ENCODE results near the gene TMED3. TPM values are rescaled to one million over a fixed set of nuclear protein-coding genes. Genes with fewer than 3 reads are reported as not detected.

Gene TMED3
- total RNA-seq = 10 to 100 TPM; 37.9 to 40.9 TPM

DNA sequence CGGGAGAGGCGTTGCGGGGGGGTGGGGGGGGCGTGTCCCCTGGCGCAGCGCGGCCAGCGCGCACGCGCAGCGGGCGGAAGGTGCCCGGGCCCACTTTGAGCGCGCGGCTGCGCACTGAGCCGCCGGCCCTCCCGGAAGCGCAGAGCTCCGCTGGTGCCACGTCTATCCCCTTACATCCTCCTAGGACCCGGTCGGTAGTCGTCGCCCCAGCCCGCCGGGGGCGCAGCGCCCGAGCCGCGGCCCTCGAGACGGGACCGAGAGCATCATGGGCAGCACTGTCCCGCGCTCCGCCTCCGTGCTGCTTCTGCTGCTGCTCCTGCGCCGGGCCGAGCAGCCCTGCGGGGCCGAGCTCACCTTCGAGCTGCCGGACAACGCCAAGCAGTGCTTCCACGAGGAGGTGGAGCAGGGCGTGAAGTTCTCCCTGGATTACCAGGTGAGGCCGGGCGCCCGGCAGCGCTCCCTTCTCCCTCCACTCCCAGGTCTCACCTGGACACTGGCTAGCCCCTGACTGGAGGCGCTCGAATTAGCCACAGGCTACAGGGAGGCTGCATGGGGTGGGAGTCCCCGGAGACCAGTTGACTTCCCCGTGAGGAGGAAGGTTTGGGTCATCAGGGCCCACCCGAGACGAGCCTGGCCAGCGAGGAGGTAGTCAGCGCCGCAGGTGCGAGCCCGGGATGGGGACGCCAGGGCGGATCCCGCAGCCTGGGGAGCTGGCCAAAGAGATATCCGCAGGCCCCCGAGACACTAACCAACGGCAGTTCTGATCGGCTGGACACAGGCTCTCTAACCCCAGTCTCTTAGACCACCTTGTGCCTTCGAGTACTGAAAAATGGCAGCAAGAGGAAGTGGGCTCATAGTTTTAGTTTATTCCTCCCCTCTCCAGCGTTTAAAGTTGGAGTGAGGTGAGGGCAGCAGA is at the start of gene TMED3:
TMED3 (plus strand) TSS at position 128 of the 916 bp plus-strand sequence; CDS start at position 266, 138 bp downstream.
- ATAC-seq (peak; percentile 95 to 99), DNase-seq (ENCODE audit: low spot score in 2 of 2) (peak; percentile 82 to 87)
- Mint-ChIP-seq H3K9me3 (no peaks in the 10 kb centered on the region), H3K27ac (peak within 1 kb of the TSS; percentile 86 to 88), H3K36me3 (peaks cover 32 to 36% of the 10 kb centered on the region in 2 donors)

DNA sequence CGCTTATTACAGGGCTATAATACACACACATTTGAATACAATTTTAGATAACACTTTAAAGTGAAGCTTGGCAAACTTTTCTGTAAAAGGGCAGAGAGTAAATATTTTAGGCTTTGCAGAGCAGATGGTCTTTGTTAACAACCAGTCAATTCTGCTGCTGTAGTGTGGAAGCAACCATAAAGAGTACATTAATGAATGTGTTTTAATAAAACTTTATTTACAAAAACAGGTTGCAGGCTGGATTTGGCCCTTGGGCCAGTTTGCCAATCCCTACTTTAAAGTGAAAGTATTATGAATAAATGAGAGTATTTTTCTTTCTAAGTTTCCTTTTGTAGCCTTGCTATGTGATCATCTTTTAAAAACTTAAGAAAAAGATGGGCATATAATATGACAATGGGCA is 49.1 kb upstream of the TMED3 start:
- no peak for DNase-seq (ENCODE audit: low spot score in 2 of 2)
- no peak for ATAC-seq
- H3K27ac Mint-ChIP-seq = no peak overlapping the region
- no peaks in the 10 kb centered on the region for H3K36me3 Mint-ChIP-seq
- peaks cover 0 to 7% of the 10 kb centered on the region in 2 donors for H3K9me3 Mint-ChIP-seq

DNA sequence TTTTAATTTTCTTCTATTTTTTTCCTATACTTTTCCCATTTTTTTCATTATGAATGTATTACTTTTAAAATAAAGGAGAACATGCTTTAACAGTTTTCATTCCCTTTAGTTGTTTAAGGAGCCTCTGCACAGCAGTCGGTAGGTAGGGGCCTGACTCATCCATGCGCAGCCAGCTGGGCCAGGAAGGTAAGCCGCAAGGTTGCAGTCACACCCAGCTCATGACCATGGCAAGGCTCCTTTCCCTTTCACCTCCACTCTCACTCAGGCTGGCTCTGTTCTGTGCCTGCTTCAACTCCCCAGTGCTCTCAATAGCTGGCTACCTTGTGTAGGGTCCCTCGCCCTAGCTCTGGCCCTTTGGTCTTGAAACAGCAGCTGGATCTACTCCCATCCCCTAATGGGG is 45.7 kb upstream of the TMED3 start:
- H3K27ac Mint-ChIP-seq = no peak overlapping the region

DNA sequence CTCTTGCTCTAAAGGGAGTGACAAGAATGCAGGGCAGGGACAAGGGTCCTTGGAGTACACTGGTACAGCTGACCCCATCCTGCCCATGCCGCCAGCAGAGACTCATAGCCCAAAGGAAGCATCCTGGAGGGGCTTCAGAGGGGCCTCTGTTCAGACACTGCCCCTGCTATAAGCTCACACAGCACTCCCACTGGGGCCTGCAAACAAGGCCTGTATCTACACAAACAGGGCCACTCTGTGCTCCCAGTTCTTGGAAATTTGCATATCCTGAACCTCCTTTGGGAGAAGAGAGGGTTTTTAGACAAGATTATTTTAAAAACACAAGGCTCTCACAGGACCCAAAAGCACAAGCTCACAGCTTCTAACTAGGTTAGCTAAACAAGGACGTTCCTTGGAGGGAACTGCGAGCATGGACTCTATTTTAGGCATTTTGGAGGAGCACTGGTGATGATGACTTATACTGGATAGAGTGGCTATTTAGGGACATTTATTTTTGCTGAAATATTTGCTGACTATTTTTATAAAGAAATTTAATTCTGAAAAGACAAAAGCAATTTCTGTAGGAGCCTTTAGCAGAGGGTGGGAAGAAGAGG is 44.8 kb upstream of the TMED3 start:
- Mint-ChIP-seq H3K9me3 (no peaks in the 10 kb centered on the region), H3K36me3 (no peaks in the 10 kb centered on the region), H3K27ac (no peak overlapping the region)
- DNase-seq (ENCODE audit: low spot score in 2 of 2) (no peak), ATAC-seq (no peak)

More for the DNA sequence above, 45.7 kb upstream of the TMED3 start:
- Mint-ChIP-seq H3K36me3 (no peaks in the 10 kb centered on the region), H3K9me3 (no peaks in the 10 kb centered on the region)
- ATAC-seq (no peak), DNase-seq (ENCODE audit: low spot score in 2 of 2) (no peak)

DNA sequence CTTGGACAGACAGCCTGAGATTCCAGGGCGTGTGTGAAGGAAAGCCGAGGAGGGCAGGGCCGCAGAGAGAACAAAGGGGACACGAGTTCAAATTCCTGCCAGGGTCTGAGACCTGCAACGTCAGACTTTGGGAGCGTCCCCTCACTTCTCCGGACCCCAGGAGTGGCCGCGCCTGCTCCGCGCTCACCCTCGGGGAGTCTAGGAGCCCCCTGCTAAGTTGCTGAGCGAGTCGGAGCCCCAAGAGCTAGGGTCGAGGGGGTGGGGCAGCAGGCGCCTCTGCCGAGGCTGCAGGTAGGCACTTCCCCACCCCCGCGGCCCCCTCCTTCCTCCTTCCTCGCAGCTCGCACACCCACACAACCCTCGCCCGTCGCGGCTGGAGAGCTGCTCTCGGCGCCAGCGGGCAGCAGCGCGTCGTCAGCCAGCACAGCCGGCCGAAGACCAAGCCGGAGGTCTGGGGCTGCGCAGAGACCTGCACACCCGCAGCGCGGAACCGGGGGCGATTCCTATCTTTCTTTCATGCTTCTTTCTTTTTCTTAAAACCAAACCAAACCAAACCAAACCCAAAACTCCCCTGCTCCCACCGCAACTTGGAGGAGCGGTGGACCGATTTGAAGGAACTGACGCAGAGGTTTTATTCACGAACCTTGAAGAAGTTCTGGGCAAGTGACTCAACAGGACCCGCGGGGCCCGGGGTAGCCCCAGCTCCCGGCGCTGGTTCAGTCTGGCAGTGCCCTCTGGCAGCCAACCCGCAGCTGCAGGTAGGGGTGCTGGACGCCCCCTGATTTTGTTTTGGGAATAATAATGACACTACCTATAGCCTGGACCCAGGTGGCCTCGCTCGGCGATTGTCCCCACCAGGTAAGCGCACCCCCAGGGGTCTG is 28.3 kb upstream of the TMED3 start, which contains the start of gene ANKRD34C:
ANKRD34C (plus strand) TSS at position 352 of the 881 bp plus-strand sequence. CDS start 10,563 bp downstream, outside the sequence.
- ATAC-seq (no peak), DNase-seq (ENCODE audit: low spot score in 2 of 2) (no peak)
- Mint-ChIP-seq H3K9me3 (peaks cover 10 to 11% of the 10 kb centered on the region in 2 donors), H3K36me3 (peaks cover 7 to 25% of the 10 kb centered on the region in 2 donors), H3K27ac (no peak within 1 kb of the TSS)

DNA sequence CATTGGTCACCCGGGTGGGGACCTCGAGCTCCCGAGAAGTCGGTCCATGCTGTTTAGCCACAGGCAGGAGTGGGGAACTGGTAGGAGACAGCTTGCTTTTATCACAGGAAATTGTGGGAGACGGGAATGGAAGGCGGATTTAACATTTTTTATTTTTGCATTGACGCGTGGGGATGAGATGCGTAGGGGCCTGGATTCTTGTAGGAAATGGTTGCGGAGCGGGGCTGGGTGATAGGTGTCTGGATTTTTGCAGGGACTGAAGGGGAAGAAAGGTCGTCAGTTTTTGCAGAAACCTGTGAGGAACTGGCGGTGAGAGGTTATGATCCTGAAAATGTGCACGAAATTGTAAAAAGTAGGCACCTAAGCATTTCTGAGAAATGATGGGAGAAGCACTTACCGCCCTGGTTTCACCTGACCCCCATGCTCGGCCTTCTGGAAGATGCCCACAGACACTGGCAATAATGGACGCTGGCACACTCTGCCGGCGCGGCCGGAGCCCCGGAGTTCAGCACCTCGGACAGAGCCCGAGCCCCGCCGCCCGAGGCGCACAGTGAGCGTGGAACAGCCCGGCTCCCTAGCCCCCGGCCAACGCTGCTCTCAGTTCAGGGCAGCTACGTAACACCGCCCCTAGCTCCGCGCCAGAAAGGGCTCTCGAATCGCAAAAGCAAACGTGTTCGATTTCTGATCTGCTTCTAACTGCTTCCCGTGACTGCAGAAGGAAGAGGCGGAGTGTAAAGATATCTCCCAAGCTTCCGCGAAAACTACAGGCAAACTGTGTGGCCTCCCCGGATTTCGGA is 27.5 kb upstream of the TMED3 start:
- H3K9me3 Mint-ChIP-seq = peaks cover 10 to 11% of the 10 kb centered on the region in 2 donors
- ATAC-seq (peak in 1 of 2 donors; percentile 53), DNase-seq (ENCODE audit: low spot score in 2 of 2) (peak in 1 of 2 donors; percentile 62)
- H3K27ac Mint-ChIP-seq = no peak overlapping the region
- peaks cover 7 to 25% of the 10 kb centered on the region in 2 donors for H3K36me3 Mint-ChIP-seq

DNA sequence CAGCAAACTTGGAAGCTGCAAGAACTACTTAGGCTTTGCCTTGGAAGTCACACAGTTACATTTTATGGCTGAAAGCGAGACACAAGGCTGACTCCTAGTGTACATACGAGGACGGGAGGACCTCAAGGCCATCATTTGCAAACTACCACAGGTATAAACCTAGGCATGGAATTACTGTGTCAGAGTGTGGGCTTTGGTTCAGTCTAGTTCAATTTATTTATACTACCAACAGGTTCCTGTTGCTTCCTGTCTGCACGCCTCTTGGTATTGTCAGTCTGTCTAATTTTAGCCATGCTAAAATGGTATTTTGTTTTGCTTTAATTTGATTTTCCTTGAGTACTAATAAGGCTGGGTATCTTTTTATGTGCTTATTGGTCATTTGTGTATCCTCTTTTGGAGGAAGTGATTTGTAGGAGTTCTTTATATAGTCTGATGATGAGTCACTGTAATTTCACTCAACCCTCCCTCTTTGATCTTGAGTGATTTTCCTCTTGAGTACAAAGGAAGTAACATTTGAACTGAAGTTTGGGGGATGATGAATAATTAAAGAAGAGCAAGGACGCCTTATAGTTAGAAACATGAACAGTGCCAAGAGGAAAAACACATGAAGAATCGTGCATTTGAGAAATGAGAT is 20.2 kb upstream of the TMED3 start:
- Mint-ChIP-seq H3K36me3 (no peaks in the 10 kb centered on the region), H3K9me3 (no peaks in the 10 kb centered on the region), H3K27ac (peak overlapping the region in 1 of 2 donors; percentile 3)
- ATAC-seq (peak in 1 of 2 donors; percentile 78), DNase-seq (ENCODE audit: low spot score in 2 of 2) (no peak)

DNA sequence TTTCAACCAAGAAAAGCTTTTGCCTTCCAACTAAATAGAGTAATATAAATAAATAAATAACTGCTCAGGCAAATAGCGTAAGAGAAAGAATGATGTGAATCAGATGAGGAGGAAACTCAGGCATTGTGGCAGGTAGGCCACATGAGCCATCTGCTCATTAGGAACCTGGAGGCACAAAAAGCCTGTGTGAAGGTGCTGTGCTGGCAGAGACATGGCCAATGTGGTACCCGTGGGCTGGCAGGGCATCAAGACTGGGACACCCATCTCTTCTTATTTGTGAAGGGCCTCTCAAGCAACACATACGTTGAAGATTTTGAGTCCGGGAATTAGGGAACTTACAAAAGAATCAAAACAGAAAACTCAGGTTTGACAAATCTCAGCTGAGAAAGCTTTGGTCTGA is 18.9 kb upstream of the TMED3 start:
- H3K27ac Mint-ChIP-seq = no peak overlapping the region
- H3K9me3 Mint-ChIP-seq = no peaks in the 10 kb centered on the region
- H3K36me3 Mint-ChIP-seq = no peaks in the 10 kb centered on the region
- no peak for DNase-seq (ENCODE audit: low spot score in 2 of 2)
- ATAC-seq = no peak

DNA sequence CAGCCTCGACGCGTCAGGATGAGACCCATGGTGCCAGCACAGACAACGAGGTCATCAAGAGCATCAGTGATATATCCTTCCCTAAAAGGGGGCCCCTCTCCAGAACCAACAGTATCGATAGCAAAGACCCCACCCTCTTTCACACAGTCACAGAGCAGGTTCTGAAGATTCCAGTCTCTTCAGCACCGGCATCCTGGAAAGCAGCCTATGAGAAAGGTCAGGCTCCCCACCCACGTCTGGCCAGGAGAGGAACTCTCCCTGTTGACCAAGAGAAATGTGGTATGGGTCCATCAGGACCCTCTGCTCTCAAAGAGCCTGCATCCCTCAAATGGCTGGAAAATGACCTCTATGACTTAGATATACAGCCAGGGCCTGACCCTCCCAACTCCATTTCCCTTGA is 16.8 kb upstream of the TMED3 start:
- H3K27ac Mint-ChIP-seq = no peak overlapping the region
- H3K9me3 Mint-ChIP-seq = no peaks in the 10 kb centered on the region
- no peaks in the 10 kb centered on the region for H3K36me3 Mint-ChIP-seq
- ATAC-seq (no peak), DNase-seq (ENCODE audit: low spot score in 2 of 2) (no peak)

DNA sequence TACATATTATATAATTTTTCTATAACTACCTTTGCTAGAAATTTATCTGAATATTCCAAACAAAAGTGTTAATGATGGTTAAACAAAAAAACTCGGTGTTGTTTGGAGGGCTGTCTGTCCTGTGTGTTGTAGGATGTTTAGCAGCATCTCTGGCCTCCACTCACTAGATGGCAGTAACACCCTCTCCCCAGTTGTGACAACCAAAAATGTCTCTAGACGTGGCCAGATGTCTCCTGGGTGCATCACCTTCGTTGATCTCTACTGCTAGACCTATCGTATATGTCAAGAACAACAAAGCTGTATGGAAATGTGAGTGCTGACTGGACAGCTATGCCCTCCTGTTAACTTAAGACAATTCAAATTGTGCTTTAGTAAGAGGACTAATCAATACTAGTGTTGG is 14.3 kb upstream of the TMED3 start:
- Mint-ChIP-seq H3K27ac (no peak overlapping the region), H3K36me3 (no peaks in the 10 kb centered on the region), H3K9me3 (no peaks in the 10 kb centered on the region)
- ATAC-seq = no peak
- DNase-seq (ENCODE audit: low spot score in 2 of 2) = no peak

DNA sequence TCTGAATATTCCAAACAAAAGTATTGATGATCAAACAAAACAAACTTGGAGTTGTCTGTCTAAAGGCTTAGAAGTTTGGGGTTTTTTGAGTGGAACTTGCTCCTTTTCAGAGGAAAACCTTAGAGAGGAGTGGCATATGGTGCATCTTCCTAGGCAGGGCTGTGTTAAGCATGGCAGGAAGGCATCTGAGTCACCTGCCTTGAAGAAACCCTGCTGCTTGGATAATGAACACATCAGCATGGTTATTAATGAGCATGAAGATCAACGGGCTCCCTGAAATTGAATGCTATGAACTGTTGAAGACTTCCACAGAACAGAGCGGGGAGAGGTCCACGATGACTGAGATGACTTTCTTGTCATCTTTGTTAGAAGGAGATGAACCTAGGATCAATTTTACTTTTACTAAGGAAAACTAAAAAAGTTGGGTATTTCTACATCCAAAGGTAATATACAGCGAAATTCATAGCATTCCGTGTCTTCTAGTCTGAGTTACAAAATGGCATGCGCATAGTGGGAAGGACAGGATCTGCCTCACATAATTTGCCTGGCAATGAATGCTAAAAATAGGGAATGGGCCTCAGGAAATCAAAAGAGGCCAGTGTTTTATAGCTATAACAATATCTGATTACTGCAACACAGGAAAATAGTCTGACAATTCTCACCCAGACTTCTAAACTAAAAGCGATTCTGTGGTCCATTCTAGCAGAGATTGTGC is 11.6 kb upstream of the TMED3 start:
- no peak for ATAC-seq
- Mint-ChIP-seq H3K27ac (no peak overlapping the region), H3K36me3 (no peaks in the 10 kb centered on the region), H3K9me3 (no peaks in the 10 kb centered on the region)
- DNase-seq (ENCODE audit: low spot score in 2 of 2) = no peak

DNA sequence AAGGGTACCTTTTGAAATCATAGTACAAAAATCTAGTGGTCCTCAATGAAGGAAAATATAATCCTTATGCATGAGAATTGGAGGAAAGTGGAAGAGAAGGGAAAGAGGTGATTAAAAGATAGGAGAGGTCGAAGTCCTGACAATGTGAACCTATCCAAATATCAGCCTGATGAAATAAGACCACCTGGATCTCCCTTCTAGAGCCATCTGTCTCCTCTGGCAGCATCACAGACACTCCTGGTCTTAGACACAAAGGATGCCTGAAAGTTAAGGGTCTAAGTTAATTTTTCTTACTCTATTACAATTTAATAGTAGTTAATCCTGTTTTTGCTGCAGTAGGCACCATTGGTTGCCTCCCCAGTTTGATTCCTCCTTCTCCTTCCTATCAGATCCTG is 11.1 kb upstream of the TMED3 start:
- ATAC-seq = no peak
- no peaks in the 10 kb centered on the region for H3K36me3 Mint-ChIP-seq
- H3K27ac Mint-ChIP-seq = no peak overlapping the region
- DNase-seq (ENCODE audit: low spot score in 2 of 2) = no peak
- H3K9me3 Mint-ChIP-seq = no peaks in the 10 kb centered on the region

DNA sequence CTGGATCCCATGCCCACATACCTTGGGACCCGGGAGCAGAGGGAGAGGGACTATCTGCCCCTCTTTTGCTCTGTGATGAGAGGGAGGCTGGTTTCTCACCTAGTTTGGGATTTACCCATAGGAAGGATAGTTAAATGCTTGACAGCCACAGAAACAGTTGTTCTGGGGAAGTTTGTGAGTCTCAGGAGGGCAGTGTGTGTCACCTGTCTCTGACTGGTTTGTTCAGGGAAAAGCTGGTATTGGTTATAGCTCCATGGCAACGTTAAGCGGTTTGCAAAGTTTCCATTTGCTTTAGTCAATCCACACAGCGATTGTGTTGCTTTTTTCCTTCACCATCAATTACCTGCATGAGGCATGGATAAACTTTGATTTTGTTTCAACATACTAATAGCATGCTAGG is 3.7 kb upstream of the TMED3 start:
- DNase-seq (ENCODE audit: low spot score in 2 of 2) (no peak), ATAC-seq (no peak)
- no peaks in the 10 kb centered on the region for H3K9me3 Mint-ChIP-seq
- no peak overlapping the region for H3K27ac Mint-ChIP-seq
- H3K36me3 Mint-ChIP-seq = no peaks in the 10 kb centered on the region

DNA sequence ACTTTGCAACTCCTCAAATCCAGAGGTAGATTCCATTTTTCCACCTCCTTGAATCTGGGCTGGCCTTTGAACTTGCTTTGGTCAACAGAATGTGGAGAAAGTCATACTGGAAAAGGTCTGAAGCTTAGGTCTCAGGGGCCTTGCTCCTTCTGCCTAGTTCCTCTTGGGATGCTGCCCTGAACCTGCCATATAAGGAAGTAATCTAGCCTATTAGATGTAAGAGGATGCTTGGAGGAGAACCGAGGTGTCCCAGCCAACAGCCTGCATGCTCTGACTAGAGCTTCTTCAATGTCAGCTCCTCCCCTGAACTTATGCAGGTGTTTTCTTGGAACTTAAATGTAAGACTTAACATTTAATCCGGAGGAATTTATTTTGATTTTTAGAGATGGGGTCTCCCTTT is 2.0 kb upstream of the TMED3 start:
- Mint-ChIP-seq H3K9me3 (no peaks in the 10 kb centered on the region), H3K36me3 (peaks cover 13 to 15% of the 10 kb centered on the region in 2 donors), H3K27ac (no peak overlapping the region)
- DNase-seq (ENCODE audit: low spot score in 2 of 2) = no peak
- ATAC-seq = no peak

DNA sequence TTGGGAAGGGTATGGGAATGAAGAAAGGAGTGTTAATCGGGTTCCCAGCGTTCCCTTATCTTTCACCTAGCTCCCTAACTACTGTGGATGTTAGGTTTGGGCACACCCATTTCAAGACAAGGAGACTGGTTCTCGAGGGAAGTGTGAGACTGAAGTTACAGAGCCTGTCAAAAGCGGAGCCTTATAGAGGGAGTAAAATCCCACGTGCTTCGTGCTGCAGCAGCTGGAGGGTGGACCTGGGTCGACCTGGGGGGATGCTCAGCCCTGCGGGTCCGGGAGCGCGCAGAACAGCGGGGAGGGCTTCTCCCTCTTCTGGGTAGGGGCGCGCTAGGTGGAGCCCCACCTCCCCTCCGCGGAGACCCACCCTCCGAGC is 314 bp upstream of the TMED3 start:
- Mint-ChIP-seq H3K36me3 (peaks cover 25 to 29% of the 10 kb centered on the region in 2 donors), H3K9me3 (no peaks in the 10 kb centered on the region), H3K27ac (peak overlapping the region; percentile 36 to 88)
- no peak for DNase-seq (ENCODE audit: low spot score in 2 of 2)
- ATAC-seq = peak; percentile 44 to 70

Data from activated naive CD4-positive, alpha-beta T cell treated with anti-CD3 and anti-CD28 coated beads, Interleukin-2, amount 50 U/mL, for 72 hours (primary cell).